Effector CD4-positive, alpha-beta T cell (primary cell): ENCODE data around the gene ZSCAN12.

ENCODE experiments used
- DNase-seq: peaks from one replicate; pipeline ENCODE4 v3.0.0-alpha.2; 2020

Gene ZSCAN12

DNA sequence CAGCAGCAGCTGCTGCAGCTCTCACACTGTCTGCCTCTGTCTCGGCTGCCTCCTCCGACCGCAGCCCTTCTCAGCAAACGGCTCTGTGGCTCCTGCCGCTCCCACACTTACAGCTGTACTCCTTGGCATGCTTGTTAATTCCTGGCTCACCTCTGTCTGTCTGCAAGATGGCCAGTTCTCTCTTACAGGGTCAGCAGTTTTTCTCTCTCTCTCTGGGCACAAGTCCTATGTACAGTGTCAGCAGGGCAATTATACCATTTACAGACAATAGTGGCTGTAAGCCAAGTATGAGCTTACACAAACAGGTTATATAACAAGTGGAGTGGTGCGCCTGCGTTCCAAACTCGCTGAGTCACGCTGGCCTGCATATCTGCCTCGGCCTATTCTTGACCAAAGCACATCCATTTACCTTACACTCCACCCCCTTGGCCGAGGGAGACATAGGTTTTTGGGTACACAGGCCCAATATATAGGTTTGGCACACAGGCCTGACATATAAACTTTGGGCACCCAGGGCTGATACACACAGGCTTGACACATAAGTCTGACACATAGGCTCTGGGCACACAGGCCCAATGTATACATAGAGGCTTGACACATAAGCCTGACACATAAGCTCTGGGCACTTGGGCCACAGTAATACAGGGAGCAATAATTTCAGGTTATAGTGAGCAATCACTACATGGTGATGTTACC is 45.4 kb downstream of the ZSCAN12 start:
- no peak for DNase-seq

DNA sequence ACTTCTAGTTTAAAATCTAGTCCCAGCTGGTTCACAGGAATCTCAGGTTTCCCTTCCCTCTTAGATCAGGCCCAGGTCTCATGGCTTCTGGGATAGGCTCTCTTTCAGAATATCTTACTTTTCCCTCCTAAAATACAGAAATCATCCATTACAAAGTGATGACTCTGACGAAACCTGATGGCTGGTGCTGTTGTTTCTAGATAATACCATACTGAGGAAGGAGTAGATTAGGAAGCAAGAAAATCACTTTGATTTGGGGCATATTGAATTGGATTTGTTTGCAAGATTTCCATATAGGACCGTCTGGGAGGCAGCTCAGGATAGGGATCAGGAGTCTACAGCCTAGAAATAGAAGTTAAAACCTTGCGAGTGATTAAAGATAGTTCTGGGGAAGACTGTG is 46.2 kb downstream of the ZSCAN12 start:
- no peak for DNase-seq

DNA sequence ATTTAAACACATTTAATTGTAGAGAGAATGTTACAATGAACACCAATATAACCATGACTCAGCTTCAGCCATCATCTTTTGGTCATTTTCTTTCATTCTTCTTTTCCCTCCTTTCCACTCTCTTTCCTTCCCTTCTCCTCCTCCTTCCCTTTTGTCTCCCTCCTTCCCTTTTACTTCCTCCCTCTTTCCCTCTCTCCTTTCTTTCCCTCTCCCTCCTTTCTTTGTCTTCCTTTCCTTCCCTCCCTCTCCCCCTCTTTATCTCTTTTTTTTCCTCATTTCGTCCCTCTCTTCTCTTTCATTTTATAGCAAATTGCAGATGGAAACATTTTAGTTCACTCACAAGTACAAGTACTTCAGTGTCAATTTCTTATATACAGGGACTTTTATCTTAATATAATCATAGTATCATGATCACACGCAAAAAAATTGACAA is 48.0 kb downstream of the ZSCAN12 start:
- no peak for DNase-seq

DNA sequence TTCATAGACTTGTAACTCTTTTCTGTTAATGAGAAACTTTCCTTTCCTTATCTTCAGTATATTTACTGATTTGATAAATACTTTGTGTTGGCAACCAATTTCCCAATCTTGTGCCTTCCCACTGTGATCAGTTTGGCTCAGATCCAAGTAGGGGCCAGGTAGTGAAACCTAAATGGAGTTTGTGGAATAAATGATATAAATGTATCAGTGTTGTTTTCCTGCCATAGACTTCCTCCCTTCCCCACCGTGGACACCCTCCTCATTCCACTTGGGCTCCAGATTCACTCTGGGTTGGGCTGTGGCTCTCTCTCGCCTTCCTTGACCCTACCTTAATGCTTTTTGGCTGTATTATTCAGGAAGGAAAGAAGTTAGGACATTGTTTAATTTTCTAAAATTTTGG is 48.5 kb downstream of the ZSCAN12 start:
- DNase-seq, result no peak

DNA sequence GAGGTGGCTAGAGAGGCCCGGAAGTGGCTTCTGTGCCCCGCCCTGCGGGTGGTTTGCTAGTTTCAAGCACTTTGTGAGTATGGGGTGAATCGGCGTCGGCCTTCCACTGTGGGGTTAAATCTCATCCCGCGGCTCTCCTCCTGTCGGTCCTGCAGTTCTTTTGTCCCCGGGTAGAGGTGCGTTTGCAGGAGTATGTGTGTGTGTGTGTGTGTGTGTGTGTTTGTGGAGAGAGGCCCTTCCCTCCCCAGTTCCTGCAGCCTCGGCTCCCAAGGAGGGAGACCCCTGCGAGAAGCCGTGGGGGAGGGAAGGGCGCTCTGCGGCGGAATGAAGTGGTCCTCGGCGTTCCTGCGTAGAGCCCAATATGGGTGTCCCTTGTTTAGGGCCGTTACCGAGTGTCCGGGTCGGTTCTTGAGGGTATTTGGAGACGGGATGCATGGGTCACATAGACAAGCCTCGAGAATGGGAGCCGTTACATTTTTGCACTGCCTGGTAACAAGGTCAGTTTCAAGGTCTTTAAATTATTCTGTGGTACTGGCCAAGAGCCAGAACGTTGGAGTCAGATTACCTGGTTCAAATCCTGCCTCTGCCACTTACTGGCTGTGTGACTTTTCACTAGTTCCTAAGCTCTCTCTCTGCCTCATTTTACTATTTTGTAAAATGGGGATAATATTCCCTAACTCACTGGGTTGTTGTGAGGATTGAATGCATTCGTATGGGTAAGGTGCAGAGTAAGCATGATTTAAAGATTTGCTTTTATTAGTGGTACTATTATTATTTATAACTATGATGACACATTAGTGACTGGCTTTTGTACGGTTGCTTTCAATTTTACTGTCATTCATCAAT is 49.4 kb downstream of the ZSCAN12 start, which contains the start of gene ZKSCAN3:
TSS of gene ZKSCAN3 (plus strand) at position 56 of the 846 bp plus-strand sequence. CDS start 9,640 bp downstream, outside the sequence.
- DNase-seq, result peak; percentile 67

DNA sequence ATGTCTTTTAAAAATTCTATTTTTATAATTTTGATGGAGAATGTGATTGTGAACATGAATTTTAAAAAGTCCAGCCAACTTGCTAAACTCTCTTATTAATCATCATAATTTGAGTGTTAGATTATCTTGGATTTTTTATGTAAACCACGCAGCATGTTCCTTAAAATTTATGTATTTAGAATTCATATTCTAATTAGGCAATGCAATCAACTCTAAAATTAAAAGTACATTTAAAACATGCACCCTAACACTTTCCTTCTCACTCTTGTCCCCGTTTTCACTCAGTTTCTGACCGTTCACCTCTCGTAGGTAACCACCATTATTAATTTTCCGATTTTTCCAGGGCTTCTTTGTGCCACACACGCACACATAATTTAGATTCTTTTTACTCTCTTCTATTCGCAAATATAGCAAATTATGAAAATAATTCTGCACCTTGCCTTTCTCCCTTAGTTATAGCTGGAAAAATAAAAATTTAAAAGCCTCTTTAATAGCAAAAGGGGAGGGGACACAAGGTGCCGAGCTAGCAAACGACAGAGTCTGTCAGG is 50.1 kb downstream of the ZSCAN12 start:
- DNase-seq, result no peak

DNA sequence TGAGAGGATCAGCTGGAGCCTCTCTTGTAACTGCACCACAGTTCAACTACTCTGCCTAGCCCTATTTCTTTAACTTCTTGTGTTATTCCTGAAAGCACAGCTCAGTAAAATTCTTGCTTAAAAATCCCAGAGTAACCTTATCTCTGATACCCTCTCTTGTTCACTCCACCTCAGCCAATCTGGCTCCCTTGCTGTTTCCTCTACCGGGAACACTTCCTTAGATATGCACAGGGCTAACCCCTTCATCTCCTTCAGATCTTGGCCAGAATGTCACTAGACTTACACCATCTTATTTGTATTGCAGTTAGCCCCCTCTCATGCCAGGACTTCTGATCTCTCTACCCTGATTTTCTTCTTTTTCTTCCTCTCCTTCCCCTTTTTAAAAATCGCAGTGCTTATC is 52.4 kb downstream of the ZSCAN12 start:
- no peak for DNase-seq

DNA sequence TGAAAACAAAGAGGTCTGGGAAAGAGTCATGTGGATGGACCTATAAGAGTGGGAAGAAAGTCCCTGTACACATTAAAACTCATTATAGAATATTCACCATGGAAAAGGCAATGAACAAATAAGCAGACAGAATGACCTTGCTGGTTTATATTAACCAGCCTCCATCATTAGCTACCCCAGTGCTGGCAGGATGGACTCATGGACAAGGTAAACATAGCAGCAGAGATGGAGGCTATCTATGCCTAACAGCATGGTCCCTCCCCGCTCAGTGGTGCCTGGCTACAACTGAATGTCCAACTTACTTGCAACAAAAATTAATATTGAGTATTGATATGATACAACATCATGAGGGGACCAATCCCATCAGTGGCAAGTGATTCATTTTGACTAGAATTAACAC is 54.3 kb downstream of the ZSCAN12 start:
- no peak for DNase-seq

DNA sequence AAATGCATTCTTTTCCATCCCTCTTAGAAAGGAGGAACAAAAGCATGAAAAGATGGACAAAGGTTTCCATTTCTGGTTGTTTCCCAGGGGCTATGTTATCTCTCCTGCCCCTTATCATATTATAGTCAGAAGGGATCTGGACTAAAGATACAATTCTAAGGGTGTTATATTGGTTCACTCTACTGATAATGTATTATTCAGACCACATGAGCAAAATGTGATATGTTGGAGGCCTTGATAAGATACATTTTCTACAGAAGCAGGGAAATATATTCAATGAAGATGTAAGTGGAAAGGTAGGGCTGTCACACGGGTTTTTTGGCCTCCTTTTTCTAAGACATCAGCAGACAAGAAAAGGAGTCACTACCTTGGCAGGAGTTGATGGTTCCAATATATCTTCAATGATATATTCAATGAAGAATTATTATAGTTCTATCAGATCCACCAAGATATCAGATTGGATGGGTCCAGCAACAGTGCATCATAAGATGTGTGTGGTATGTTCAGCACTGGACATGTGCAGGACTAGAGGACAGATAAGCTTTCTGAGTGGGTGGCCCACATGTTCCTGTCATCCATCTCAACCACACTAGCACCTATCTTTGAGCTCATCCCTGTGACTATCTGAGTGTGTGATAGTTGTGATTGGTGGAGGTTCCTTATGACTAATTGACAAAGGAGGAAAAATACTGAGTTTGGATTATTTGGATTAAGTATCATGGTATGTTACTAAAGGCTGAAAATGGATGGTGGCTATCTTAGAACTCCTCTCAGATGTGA is 55.5 kb downstream of the ZSCAN12 start:
- DNase-seq, result no peak

DNA sequence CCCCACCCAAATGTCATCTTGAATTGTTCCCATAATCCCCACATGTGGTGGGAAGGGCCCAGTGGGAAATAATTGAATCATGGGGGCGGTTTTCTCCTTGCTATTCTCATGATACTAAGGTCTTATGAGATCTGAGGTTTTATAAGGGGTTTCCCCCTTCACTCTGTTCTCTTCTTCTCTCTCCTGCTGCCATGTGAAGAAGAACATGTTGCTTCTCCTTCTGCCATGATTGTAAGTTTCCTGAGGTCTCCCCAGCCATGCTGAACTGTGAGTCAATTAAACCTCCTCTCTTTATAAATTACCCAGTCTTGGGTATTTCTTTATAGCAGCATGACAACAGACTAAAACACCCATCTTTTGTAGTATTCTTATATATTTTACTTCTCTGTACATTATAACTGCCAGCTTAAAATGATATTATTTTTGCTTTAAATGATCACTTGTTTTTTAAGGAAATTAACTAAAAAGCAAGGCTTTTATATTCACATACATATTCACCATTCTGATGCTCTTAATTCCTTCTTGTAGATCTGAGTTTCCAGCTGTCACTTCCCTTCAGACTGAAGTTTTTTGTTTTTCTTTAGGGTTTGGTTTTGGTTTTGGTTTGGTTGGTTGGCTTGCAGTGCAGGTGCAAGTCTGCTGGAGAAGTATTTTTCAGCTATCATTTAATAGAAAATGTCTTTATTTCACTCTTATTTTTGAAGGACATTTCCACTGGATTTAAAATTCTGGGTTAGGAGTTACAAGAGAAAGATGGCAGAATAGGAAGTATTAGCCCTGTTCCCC is 59.0 kb downstream of the ZSCAN12 start:
- DNase-seq, result no peak

DNA sequence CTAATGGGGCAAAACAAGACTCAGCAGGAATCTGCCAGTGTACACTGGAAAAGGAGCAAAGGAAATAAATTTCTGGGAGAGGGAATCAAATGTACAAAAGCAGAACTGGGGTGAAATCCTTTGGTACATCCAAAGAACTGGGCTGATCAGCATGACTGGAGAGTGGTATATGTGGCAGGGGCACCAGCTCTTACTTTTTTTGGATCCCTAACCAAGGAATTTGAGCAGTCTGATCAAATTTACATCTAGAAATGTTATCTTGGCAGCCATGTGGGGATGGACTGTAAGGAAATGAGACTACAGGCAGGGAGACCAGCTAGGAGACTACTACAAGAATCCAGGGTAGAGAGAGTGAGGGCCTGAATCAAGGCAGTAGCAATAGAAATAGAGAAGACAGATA is 62.4 kb downstream of the ZSCAN12 start:
- no peak for DNase-seq

DNA sequence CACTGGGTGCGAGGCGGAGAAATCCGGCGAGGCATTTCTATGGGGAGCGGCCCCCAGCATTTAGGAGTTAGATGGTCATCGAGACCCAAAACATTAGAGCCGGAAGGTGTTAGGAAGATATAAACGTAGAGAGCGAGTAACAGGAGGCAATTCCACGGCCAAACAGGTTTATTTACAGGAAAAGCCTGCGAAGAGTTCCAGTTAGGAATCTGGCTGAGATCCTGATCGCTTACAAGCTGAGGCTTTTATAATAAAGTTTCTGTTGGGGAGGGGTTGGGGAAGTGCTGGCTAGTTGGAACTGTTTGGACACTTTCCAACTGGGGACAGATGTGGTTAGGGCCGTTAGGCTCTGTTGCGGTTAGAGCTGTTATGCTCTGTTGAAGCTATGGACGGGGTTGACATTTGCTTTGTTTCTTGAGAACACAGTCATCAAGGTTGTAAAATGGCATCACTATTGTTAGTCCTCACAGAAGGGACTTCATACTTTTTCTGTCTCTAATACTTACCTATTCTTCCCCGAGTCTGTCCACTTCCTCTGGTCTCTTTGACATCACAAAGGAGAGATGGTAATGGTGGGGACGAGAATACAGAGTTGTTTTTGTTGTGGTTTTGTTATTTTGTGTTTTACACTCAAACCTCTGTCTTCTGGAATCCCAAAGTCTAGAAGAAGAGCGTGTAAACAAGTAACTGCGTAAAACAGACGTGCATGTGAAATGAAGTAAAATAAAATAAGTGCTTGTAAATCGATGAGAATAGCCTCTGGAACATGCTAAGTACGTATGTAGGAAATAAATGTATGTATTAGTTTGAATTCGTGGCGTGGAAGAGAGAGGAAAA is 63.0 kb downstream of the ZSCAN12 start:
- DNase-seq, result no peak

DNA sequence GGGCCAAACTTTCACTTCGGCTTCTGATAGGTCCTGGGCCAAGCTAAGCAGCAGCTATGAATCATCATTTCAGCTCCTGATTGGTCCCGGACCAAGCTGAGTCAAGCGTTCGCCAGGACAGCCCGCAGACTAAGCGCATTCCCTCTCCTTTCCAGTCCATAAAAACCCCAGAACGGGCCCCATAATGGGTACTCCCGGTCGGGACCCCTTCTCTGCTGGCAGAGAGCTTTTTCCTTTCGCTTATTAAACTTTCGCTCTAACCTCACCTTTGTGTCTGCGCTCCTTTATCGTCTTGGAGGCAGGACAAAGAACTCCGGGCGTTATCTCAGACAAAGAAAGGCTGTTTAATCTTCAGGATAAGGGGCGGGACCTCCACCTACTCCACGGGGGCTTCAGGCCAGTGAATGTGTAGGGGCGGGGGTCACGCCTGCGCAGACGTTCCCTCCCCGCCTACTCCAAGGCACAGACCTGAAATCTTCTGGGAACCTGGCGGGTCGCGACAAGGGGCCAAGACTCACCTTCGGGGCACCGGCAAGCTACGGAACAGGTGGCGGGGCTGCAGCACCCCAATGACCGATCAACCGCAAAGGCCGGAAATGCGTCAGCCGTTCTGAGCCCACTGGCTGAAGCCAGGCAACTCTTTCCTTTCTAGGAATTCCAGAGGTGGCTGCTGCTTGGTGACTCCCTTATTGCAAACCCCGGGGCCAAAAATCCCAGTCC is 63.8 kb downstream of the ZSCAN12 start, which contains the start of gene ZSCAN31:
TSS of gene ZSCAN31 (minus strand) at position 585 of the 720 bp plus-strand sequence. CDS start 6,465 bp downstream, outside the sequence.
- peak; percentile 72 for DNase-seq

DNA sequence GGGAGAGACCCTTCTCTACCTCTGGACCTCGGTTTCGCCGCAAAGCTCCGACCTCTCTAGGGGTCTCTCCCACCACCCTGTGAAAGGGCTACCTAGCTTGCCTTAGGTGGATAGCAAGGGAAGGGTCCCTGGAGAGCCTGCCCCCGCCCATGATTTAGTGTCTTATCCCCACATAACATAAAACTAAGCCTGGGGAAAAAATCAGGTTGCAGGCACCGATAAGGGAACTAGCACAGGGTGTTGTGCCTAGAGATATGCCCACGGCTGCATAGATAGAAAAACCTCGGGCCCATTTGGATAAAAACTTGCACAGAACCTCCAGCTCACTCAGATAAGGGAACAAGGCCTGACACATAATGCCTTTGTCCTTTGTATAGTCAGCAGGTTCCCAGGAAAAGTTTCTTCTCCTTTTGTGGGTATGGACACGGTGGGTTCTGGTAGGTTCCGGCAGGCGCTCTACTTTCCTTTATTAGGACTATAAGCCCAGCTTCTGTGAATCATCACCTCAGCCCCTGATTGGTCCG is 64.4 kb downstream of the ZSCAN12 start:
- no peak for DNase-seq

DNA sequence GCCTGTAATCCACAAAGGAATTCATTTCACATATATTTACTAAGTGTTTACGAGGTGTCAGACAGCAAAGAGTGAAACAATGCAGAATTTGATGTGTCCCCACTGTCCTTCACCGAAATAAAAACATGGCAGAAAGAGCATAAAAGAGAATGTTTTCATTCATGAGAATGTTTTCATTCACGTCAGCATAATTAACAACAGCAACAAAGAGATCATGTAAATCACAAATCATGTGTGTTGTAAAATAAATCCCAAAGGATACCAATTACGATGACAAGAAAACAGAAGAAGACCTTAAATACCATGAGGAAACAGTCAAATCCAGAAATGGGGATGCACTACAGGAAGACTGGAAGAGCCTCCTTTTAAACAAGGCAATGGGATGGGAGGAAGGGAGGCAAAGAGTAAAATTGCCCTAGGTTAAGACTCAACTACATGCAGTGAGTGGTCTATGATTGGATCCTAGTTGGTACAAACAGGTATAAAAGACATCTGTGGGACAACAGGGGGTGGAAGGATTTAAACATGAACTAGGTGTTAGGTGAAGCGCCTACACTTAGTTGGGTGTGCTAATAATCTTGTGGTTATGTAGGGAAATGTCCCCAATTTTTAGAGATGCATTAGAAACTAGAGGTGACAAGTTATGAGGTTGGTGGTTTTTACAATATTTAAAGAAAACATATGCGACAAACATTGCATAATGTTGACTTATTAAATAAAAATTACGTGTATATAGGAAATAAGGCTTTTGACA is 65.1 kb downstream of the ZSCAN12 start:
- no peak for DNase-seq

DNA sequence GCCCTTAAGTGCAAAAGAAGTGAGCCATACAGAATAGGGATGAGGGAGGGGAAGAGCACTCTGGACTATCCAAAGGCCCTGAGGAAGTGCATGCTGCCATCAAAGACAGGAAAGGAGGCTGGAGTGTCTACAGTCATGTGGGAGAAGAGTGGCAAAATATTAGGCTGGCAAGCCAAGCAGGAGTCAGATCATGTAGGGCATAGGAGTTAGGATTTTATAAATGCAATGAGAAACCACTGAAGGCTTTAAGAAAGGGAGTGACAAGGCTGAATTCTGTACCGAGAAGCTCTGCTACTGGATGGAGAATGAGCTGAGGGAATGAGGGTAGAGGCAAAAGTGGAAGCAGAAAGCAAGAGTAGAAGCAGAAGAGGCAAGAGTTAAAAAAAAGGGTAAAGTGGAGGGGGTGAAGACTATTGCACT is 65.9 kb downstream of the ZSCAN12 start:
- no peak for DNase-seq

DNA sequence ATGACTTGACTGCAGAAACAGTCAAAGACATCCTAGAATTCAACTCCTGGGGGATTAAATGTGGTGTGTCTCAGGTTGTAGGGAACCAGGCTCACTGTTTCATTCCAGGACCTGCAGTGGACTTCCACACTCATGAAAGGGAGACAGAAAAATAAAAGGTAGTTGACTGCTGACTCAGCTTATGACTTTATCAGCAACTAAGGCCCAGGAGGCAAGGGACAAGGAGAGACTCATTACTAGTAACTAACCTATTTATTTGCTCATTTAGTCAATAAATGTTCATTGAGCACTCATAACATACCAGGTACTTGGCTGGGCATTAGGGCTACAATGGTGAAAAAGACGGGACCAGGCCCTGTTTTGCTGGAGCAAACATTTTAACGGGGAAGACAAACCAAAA is 66.5 kb downstream of the ZSCAN12 start:
- no peak for DNase-seq

DNA sequence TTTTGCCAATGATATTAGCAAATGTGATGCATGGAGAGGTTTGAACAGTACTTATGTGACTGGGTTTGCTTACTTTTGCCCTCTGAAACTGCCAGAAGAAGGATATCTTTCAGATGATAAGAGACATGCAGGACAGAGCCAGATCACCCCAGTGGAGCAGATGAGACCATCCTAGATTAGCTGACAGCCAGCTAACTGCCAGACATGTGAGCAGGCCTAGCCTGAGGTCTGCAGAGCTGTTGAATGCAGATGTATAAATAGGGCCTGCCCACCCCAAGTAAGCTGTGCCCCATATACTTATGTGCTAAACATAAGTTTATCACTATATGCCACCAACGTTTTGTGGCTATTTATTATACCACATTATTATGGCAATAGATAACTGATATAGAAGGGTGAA is 69.5 kb downstream of the ZSCAN12 start:
- DNase-seq, result no peak
